Stimulated activated CD4-positive, alpha-beta T cell treated with anti-CD3 and anti-CD28 coated beads, Interleukin-2, amount 100 ng/mL, for 24 hours (primary cell): ENCODE measurements around the gene MYRIP.
"Not testable (repeated sequence)": the region's sequence is repeated elsewhere in the genome, so short reads cannot be mapped to it uniquely, and the experiment has no call there.

Experiments
- DNase-seq, 2 donors: peaks; one replicate each; pipeline ENCODE4 v3.0.0-alpha.2; 2020

MYRIP gene

GRCh38 chr3:39808467-39809180 is 785 bp upstream of the MYRIP start:
- no peak for DNase-seq

GRCh38 chr3:39809995-39810595 is 686 bp downstream of the MYRIP start:
- no peak for DNase-seq

- DNase-seq, result no peak
Measured at GRCh38 chr3:39810647-39811161, 1.3 kb downstream of the MYRIP start.

- DNase-seq, result no peak
Measured at GRCh38 chr3:39811561-39811960, 2.2 kb downstream of the MYRIP start.

- no peak for DNase-seq
Measured at GRCh38 chr3:39812537-39812936, 3.1 kb downstream of the MYRIP start.

GRCh38 chr3:39814007-39814406 is 4.6 kb downstream of the MYRIP start:
- DNase-seq, result no peak

- DNase-seq, result no peak
Measured at GRCh38 chr3:39819899-39820298, 10.5 kb downstream of the MYRIP start.

GRCh38 chr3:39833764-39834163 is 24.4 kb downstream of the MYRIP start:
- DNase-seq, result not testable (repeated sequence)

GRCh38 chr3:39839484-39839883 is 30.1 kb downstream of the MYRIP start:
- DNase-seq, result no peak

- no peak for DNase-seq
Measured at GRCh38 chr3:39843440-39843839, 34.0 kb downstream of the MYRIP start.

- DNase-seq, result no peak
Measured at GRCh38 chr3:39848365-39848764, 39.0 kb downstream of the MYRIP start.

GRCh38 chr3:39849992-39850715 is 40.7 kb downstream of the MYRIP start:
- no peak for DNase-seq

- no peak for DNase-seq
Measured at GRCh38 chr3:39850716-39851032, 41.3 kb downstream of the MYRIP start.

- DNase-seq, result no peak
Measured at GRCh38 chr3:39855517-39855916, 46.1 kb downstream of the MYRIP start.

- DNase-seq, result no peak
Measured at GRCh38 chr3:39869890-39870289, 60.5 kb downstream of the MYRIP start.

- no peak for DNase-seq
Measured at GRCh38 chr3:39870706-39871105, 61.3 kb downstream of the MYRIP start.

- DNase-seq, result no peak
Measured at GRCh38 chr3:39879581-39879980, 70.2 kb downstream of the MYRIP start.

GRCh38 chr3:39882111-39882510 is 72.7 kb downstream of the MYRIP start:
- no peak for DNase-seq

- no peak for DNase-seq
Measured at GRCh38 chr3:39892068-39892467, 82.7 kb downstream of the MYRIP start.

- no peak for DNase-seq
Measured at GRCh38 chr3:39896184-39896583, 86.8 kb downstream of the MYRIP start.

GRCh38 chr3:39900462-39901002 is 91.1 kb downstream of the MYRIP start:
- DNase-seq, result no peak

GRCh38 chr3:39903253-39903652 is 93.8 kb downstream of the MYRIP start:
- DNase-seq, result no peak

- no peak for DNase-seq
Measured at GRCh38 chr3:39905788-39906187, 96.4 kb downstream of the MYRIP start.

- no peak for DNase-seq
Measured at GRCh38 chr3:39907981-39908380, 98.6 kb downstream of the MYRIP start.
